Lower lobe of right lung (tissue), 2 donors: ENCODE results near the gene RNASE13. TPM values are rescaled to one million over a fixed set of nuclear protein-coding genes. Genes with fewer than 3 reads are reported as not detected.

ENCODE experiments used
- ATAC-seq, 2 donors: fragments of 200-7000 bp; cut with Tn5 transposase; one replicate each; pipeline ENCODE4 v1.9.1; 2020 to 2022; ENCODE audit warnings: mild to moderate bottlenecking in 2 of 2, moderate library complexity in 2 of 2
- DNase-seq: peaks from one replicate; pipeline ENCODE4 v3.0.0-alpha.2; 2020
- H3K27ac ChIP-seq: fragments of 200-600 bp; one replicate; pipeline ENCODE4 v1.8.0; 2022
- H3K27me3 ChIP-seq: fragments of 200-600 bp; one replicate; pipeline ENCODE4 v1.8.0; 2022; ENCODE audit warnings: low read depth
- H3K36me3 ChIP-seq: fragments of 200-600 bp; one replicate; pipeline ENCODE4 v1.8.0; 2022; ENCODE audit warnings: mild to moderate bottlenecking
- H3K4me1 ChIP-seq: fragments of 200-600 bp; one replicate; pipeline ENCODE4 v1.8.0; 2022
- H3K4me3 ChIP-seq: fragments of 200-600 bp; one replicate; pipeline ENCODE4 v1.8.0; 2022; ENCODE audit warnings: mild to moderate bottlenecking
- H3K9me3 ChIP-seq: fragments of 200-600 bp; one replicate; pipeline ENCODE4 v1.8.0; 2022
- intact Hi-C: fragments of 100-400 bp; cut with DNase I; formaldehyde crosslinking; loops from one replicate; pipeline ENCODE4 v1.11.0; 2022
- total RNA-seq: library from RNA; stranded (reverse); fragmentation: NEBNext Ultra II Directional; extraction: Animal tissue kit (Norgen Biotek cat#: 25700); gene quantifications from one replicate; pipeline ENCODE4 v1.2.1, GENCODE V29; 2021
- TF ChIP-seq, protein P1 (sequence below): fragments of 200-600 bp; IDR thresholded peaks from one replicate; pipeline ENCODE4 v1.8.0; 2022; ENCODE audit warnings: antibody characterized with exemption, mild to moderate bottlenecking
- donor health status: DM: no; HTN: yes; CAD: no; lungs with severe emphysema.

The RNASE13 gene
- total RNA-seq, 1 donor from 2014 or later: not detected

DNA sequence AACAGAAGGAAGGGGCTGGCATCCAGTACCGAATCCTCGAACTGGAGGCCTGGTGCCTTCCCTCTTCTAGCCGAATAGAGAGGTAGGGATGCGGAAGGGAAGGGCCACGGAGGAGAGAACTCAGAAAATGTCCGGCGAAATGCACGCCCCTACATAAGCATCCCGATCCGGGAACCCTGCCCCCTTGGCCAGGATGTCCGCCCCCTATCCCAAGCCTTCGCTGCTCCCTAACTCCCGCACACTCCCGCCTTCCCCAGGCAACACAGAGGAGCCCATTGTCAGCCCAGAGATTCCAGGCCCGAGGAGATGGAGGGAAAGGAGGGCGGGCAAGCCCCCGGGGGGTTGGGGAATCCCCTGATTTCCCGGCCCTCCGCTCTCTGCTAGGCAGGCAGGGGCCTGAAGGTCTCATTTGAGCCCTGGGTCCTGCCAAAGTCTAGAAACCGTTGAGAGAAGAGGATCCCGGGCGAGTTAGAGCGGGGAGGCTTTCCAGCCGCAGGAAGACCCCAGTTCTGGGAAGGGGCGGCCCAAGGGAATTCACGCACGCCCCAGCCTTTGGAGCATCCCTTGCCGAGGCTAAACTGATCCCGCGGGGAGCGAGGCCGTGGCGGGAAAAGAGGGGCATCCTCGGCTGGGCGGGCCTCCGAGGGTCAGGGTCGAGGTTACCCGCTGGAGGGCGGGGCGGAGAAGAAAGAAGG, 34.9 kb upstream of the RNASE13 start:
- H3K4me1 ChIP-seq: peaks cover 38% of the 10 kb centered on the region
- peaks cover 14% of the 10 kb centered on the region for H3K36me3 ChIP-seq
- no peaks in the 10 kb centered on the region for H3K9me3 ChIP-seq
- ATAC-seq (peak in 1 of 2 donors; percentile 7), DNase-seq (no peak)
- peaks cover 4% of the 10 kb centered on the region for H3K27me3 ChIP-seq
- TF ChIP-seq, protein P1, sequence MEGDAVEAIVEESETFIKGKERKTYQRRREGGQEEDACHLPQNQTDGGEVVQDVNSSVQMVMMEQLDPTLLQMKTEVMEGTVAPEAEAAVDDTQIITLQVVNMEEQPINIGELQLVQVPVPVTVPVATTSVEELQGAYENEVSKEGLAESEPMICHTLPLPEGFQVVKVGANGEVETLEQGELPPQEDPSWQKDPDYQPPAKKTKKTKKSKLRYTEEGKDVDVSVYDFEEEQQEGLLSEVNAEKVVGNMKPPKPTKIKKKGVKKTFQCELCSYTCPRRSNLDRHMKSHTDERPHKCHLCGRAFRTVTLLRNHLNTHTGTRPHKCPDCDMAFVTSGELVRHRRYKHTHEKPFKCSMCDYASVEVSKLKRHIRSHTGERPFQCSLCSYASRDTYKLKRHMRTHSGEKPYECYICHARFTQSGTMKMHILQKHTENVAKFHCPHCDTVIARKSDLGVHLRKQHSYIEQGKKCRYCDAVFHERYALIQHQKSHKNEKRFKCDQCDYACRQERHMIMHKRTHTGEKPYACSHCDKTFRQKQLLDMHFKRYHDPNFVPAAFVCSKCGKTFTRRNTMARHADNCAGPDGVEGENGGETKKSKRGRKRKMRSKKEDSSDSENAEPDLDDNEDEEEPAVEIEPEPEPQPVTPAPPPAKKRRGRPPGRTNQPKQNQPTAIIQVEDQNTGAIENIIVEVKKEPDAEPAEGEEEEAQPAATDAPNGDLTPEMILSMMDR: no peak
- intact Hi-C loops: no loop called here
- H3K4me3 ChIP-seq: peak overlapping the region; percentile 75
- H3K27ac ChIP-seq: peak overlapping the region; percentile 81

DNA sequence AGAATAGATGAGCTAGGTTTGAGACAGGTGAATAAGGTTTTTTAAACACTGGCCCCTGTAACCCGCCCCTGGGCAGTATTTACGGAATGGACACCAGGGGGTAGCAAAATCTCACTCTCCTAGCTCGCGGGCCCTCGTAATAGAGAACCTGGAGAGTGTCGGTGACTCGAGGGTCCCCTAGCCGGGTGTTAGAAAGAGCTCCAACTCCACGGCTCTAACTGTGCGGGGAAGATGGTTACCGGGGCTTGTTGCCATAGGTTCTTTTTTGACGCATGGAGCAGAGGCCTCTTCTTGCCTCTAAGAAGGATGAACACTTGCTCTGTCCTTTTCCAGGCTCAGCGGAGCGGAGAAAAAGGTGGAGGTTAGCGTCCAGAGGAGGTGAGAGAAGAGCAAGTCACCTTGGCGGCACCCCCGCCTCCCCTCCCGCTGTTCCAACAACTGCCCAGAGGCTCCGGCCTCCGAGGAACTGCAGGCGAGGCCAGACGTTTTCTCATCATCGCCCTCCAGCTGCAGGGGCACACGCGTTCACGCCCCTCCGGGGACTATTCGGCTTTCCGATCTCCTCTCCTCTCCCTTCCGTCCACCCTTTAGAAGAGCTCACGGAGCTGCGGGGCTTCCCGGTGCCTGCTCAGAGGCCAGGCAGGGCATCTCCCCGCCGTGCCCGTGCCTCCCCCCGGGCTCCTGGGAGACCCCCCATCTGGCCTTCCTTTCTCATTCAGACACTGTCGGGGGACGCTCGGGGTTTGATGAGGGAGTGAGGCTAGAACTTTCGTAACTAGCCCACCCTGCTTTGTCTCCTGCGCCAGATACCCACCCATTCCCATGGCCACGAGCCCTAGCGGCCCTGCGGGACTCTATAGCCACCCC, 34.1 kb upstream of the RNASE13 start:
- peak; percentile 67 for DNase-seq
- Histone ChIP-seq H3K36me3 (peaks cover 7% of the 10 kb centered on the region), H3K27ac (peak overlapping the region; percentile 51), H3K9me3 (no peaks in the 10 kb centered on the region), H3K27me3 (peaks cover 4% of the 10 kb centered on the region), H3K4me3 (peak overlapping the region; percentile 75), H3K4me1 (peaks cover 38% of the 10 kb centered on the region)
- intact Hi-C loops: no loop called here
- TF ChIP-seq, protein P1: peak; percentile 64
- peak; percentile 58 to 67 for ATAC-seq

DNA sequence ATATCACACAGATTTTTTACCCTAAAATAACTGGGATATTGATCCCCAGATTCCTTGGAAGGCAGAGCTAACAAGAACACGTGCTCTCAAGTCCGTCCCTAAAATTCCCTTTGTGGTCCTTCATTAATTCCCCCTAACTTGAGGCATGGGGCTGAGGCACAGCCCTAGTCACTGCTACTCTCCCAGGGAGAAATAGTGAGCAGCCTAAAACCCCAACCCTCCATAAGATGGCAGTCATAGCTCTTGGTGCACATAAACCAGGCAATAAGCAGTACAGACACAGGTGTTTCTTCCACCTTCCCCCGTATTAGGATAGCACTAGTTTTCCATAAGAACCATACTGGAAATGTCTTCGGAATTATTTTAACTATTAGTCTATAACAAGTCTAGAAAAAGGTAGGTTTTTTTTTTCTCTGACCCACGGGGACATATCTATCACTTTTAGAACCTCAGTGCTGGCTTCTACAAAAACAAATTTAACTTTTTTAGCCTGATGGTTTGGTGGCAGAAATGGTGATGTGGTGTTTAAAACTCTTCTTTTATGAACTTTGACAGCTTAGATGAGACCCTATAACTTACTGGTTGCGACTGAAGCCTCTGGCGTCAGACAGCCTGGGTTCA, 32.4 kb upstream of the RNASE13 start:
- no peak for DNase-seq
- H3K27ac ChIP-seq: no peak overlapping the region
- TF ChIP-seq, protein P1: no peak
- no peak for ATAC-seq
- no peaks in the 10 kb centered on the region for H3K36me3 ChIP-seq
- H3K4me1 ChIP-seq: peaks cover 28% of the 10 kb centered on the region
- H3K27me3 ChIP-seq: peaks cover 4% of the 10 kb centered on the region
- intact Hi-C loops: no loop called here
- H3K4me3 ChIP-seq: no peak overlapping the region
- no peaks in the 10 kb centered on the region for H3K9me3 ChIP-seq

DNA sequence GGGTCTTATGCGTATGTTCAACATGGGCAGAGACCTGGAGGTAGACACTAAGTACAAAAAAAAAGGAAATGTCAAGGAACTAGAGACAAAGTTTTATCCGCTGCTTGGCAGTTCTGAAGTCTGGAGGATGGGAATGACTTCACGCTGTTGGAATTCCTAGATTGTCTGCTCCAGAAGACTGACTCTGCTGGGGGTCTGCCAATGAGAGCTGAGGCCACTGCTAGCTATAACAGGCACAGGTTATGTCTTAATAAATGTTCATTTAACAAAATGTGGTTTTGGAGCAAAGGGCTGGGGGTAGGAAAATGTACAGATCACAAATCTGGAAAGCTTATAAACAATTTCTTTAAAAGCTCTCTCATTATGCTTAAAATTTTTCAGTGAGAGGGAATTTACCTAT, 28.9 kb upstream of the RNASE13 start:
- no peak for ATAC-seq
- no peaks in the 10 kb centered on the region for H3K36me3 ChIP-seq
- DNase-seq: no peak
- peaks cover 1% of the 10 kb centered on the region for H3K4me1 ChIP-seq
- no peak overlapping the region for H3K27ac ChIP-seq
- no peak overlapping the region for H3K4me3 ChIP-seq
- intact Hi-C loops: no loop called here
- TF ChIP-seq, protein P1: no peak
- no peaks in the 10 kb centered on the region for H3K27me3 ChIP-seq
- H3K9me3 ChIP-seq: no peaks in the 10 kb centered on the region

DNA sequence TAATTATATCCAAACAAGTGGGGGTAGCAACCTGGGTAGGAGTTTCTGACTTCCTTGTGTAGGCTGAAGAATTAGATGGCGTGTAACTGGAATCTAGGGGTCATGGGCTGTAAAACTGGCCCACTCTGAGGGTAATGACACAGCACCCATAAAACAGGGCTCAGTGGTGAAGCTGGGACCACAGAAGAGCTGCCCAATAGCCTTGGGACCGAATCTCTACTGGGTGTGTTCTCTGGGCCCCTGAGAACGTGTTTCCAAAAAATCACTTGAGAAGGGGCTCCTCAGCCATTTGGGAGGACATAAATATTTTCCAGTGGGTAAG, 26.7 kb upstream of the RNASE13 start:
- DNase-seq: no peak
- intact Hi-C loops: no loop called here
- H3K27ac ChIP-seq: no peak overlapping the region
- no peaks in the 10 kb centered on the region for H3K36me3 ChIP-seq
- H3K4me3 ChIP-seq: no peak overlapping the region
- H3K27me3 ChIP-seq: no peaks in the 10 kb centered on the region
- H3K4me1 ChIP-seq: peaks cover 6% of the 10 kb centered on the region
- TF ChIP-seq, protein P1: no peak
- H3K9me3 ChIP-seq: no peaks in the 10 kb centered on the region
- ATAC-seq: no peak
